Measurements from ENCODE around the gene AFMID. TPM values are rescaled to one million over a fixed set of nuclear protein-coding genes. Genes with fewer than 3 reads are reported as not detected.

Gene AFMID
- total RNA-seq, 1 experiment from 2014 or later = 65.8 TPM

DNA sequence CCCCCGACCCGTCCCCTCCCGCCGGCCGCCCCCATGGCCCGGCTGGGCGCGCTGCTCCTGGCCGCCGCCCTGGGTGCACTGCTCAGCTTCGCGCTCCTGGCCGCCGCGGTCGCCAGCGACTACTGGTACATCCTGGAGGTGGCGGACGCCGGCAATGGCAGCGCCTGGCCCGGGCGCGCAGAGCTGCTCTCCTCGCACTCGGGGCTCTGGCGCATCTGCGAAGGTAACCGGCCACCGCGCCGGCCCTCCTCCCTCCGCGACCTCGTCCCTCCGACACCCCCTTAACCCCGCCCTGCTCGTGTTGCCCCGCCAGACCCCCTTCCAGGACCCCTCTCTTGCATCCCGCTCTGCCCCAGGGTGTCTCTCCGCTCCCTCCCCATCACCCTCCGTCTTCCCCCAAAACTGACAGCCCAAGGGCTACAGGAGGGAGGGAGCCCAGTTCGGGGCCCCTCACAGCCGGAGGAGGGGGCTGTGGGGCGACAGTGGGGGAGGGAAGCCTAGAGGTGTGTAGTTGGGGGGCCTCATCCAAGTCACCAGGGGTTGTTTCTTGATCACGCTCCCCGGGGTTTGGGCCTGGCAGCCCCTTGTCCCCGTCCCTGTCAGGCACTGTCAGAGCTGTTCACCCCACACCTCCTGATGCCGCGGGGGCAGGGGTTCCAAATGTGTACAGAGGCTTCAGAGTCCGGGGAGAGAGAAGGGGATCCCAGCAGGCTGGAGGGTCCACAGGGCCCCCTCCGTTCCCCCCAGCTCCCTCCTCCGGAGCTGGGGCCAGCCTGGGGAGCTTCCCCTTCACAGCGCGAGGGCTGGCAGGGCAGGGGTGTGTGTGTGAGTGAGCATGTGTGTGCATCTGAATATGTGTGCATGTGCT lies 45.1 kb downstream of the AFMID start:
- H3K36me3 ChIP-seq (ENCODE audit: control insufficient read depth in 1 of 2, insufficient read depth in 2 of 2, low read length in 2 of 2) = no peaks in the 10 kb centered on the region
- intact Hi-C loops (cut with micrococcal nuclease) = no loop called here
- ChIA-PET RAD21 (ENCODE audit: low non-redundant PET in 1 of 2, low total read pairs in 2 of 2, uncharacterized antibody in 2 of 2, unreplicated experiment in 2 of 2) (no interaction called here), CTCF (no interaction called here), POLR2A (no interaction called here)
- TF ChIP-seq ZNF274 (IDR thresholded peaks at IDR 0.05; ENCODE audit: low read depth, low read length) (no peak), FOSL1 (IDR thresholded peaks at IDR 0.05; ENCODE audit: low read depth) (no peak), POLR2A (IDR thresholded peaks at IDR 0.05; ENCODE audit: borderline replicate concordance, extremely low read depth, insufficient read depth, insufficient read length) (no peak), CBX3 (IDR thresholded peaks at IDR 0.05; ENCODE audit: low read depth) (no peak), RAD21 (IDR thresholded peaks at IDR 0.05; ENCODE audit: low read depth) (no peak), TCF7L2 (IDR thresholded peaks at IDR 0.05; ENCODE audit: borderline replicate concordance, extremely low read depth, insufficient read depth, insufficient read length) (no peak), SP1 (IDR thresholded peaks at IDR 0.05; ENCODE audit: low read depth) (no peak), EGR1 (IDR thresholded peaks at IDR 0.05; ENCODE audit: low read depth) (no peak), YY1 (IDR thresholded peaks at IDR 0.05; ENCODE audit: extremely low read depth, insufficient replicate concordance, low read depth, low read length) (no peak), JUND (IDR thresholded peaks at IDR 0.05) (no peak), MAX (IDR thresholded peaks at IDR 0.05) (no peak), EZH2 (IDR thresholded peaks at IDR 0.05) (no peak), POLR2AphosphoS5 (IDR thresholded peaks at IDR 0.05; ENCODE audit: low read depth, low read length) (no peak)
- TF ChIP-seq, protein P1, sequence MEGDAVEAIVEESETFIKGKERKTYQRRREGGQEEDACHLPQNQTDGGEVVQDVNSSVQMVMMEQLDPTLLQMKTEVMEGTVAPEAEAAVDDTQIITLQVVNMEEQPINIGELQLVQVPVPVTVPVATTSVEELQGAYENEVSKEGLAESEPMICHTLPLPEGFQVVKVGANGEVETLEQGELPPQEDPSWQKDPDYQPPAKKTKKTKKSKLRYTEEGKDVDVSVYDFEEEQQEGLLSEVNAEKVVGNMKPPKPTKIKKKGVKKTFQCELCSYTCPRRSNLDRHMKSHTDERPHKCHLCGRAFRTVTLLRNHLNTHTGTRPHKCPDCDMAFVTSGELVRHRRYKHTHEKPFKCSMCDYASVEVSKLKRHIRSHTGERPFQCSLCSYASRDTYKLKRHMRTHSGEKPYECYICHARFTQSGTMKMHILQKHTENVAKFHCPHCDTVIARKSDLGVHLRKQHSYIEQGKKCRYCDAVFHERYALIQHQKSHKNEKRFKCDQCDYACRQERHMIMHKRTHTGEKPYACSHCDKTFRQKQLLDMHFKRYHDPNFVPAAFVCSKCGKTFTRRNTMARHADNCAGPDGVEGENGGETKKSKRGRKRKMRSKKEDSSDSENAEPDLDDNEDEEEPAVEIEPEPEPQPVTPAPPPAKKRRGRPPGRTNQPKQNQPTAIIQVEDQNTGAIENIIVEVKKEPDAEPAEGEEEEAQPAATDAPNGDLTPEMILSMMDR (IDR thresholded peaks at IDR 0.05 in 2 of 3, conservative IDR thresholded peaks at IDR 0.05 in 1 of 3; ENCODE audit: borderline replicate concordance in 1 of 3, insufficient read depth in 1 of 3, low read depth in 2 of 3, low read length in 2 of 3) = no peak
- no peak overlapping the region for H3K4me3 ChIP-seq (replicated peaks in 1 of 2; ENCODE audit: low read depth in 1 of 2, low read length in 2 of 2)
- no peak overlapping the region for H2AFZ ChIP-seq (ENCODE audit: low read depth, low read length, poor library complexity, severe bottlenecking)
- no peak overlapping the region for H3K27ac ChIP-seq (ENCODE audit: low read depth, low read length)
- H3K4me1 ChIP-seq (ENCODE audit: control insufficient read depth in 1 of 2, insufficient read depth in 2 of 2, low read length in 2 of 2) = no peaks in the 10 kb centered on the region
- H3K9ac ChIP-seq (ENCODE audit: low read length) = no peak overlapping the region
- H3K9me3 ChIP-seq (ENCODE audit: control insufficient read depth in 1 of 2, insufficient read depth in 1 of 2, low read depth in 1 of 2, low read length in 2 of 2) = no peaks in the 10 kb centered on the region
- H3K9me2 ChIP-seq (ENCODE audit: insufficient read depth) = no peaks in the 10 kb centered on the region
- no TSS peak for BruUV-seq (replicated peaks)
- no peaks in the 10 kb centered on the region for H3K79me2 ChIP-seq (ENCODE audit: insufficient read depth, low read length)
- H4K20me1 ChIP-seq (ENCODE audit: insufficient read depth) = no peaks in the 10 kb centered on the region
- DNase-seq (ENCODE audit: low read depth, low spot score) (no peak), ATAC-seq (no peak)
- no peaks in the 10 kb centered on the region for H3K27me3 ChIP-seq (ENCODE audit: insufficient read depth, low read length)
- H3K4me2 ChIP-seq (ENCODE audit: low read length) = no peak overlapping the region
